HG03066 (cell line): Measurements from ENCODE around the gene IL22RA1.

Experiments
- ATAC-seq: cut with Tn5 transposase; IDR thresholded peaks from one replicate; pipeline ENCODE4 v1.9.1; 2021; ENCODE audit warnings: low read depth; ENCODE audit not compliant: unreplicated experiment

The IL22RA1 gene

DNA sequence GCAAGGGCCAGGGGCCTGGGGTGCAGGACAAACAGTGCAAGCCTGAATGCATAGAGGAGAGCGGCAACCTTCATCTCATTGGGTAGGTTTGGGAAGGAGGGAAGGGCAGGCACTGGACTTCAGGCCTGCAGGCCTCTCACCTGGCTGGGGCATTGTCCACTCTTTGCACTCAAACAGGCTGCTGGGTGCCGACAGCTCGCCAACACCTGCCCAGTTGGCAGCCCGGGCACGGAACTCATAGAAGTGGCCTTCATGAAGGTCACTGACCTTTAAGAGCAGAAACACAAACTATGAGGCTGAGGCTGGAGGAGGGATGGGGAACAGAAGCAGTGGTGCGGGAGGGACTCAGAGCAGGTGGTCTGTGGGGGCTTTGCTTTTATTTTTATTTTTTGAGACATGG, 61.8 kb downstream of the IL22RA1 start:
- ATAC-seq = no peak

DNA sequence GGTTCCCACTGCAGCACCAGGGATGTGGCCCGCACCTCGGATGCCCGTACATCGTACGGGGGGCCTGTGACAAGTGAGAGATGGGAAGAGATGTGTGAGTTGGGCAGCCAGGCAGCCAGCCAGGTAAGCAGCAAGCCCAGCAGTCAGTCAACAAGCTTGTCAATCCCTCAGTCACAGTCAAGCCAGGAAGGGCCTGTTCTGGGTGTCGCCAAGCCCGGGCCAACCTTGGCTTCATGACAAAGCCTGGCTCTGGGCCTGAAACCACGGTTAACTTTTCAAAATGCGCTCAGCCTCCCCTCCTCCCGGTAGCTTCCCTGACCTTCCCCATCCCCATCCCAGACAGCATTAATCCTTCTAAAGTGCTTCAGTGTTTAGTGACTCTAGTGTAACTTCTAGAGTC, 62.8 kb downstream of the IL22RA1 start:
- ATAC-seq = no peak

DNA sequence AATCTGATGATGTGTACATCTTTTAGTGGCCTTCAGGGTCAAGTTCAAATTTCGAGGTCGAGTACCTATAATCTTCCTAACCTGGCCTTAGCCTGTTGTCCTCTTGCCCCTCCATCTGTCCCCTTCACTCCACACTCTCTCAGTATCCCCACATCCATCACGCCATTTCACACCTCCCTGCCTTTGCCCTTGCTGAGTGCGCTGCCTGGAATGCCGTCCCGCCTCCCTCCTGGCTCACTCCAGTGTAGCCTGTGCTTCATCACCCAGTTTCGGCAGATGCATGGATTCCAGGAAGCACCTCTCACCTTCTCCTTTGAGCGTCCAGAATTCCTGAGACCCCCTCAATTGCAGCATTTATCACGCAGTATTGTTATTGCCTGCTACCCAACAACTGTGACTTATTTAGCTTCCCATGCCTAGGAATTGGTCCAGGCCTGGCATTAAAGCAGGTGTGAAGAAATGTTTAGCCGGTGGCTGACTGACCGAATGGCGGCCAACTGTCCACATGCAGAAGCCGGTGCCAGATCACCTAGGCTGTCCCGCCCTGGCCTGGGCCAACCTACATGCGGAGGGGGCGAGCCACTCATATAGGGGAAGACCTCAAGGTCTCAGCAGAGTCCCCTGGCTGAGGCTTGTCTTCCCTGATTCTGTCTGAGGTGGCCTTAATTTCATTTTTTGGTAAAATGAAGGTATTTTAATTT, 65.5 kb downstream of the IL22RA1 start:
- no peak for ATAC-seq

DNA sequence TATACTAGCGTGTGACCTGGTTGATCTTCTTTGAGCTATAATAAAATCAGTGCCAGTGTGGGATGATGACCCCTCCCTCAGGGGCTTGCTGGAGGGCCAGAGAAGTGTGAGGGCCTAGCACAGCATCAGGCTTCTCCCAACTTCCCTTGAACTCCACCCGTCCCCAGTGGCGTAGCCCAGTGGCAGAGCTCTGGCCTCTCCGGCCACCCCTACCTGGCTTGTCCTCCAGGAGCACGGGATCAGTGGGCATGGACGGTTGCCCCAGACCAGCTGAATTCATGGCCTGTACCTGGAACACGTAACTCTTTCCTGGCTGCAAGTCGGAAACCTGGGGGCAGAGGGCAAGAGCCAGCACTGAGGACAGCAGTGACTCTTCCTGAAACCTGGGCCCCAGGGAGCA, 67.0 kb downstream of the IL22RA1 start:
- ATAC-seq = no peak

DNA sequence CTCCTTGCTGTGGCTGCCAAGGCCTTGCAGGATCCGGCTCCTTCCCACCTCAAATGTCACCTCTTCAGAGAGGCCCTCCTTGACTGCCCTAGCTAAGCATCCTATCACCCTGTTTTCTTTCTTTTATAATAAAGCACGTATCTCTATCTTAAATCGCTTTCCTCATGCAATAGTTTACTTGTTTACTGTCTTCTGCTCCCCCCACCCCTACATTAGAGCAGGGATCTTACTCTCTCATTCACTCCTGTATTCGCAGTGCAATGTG, 67.4 kb downstream of the IL22RA1 start:
- no peak for ATAC-seq

DNA sequence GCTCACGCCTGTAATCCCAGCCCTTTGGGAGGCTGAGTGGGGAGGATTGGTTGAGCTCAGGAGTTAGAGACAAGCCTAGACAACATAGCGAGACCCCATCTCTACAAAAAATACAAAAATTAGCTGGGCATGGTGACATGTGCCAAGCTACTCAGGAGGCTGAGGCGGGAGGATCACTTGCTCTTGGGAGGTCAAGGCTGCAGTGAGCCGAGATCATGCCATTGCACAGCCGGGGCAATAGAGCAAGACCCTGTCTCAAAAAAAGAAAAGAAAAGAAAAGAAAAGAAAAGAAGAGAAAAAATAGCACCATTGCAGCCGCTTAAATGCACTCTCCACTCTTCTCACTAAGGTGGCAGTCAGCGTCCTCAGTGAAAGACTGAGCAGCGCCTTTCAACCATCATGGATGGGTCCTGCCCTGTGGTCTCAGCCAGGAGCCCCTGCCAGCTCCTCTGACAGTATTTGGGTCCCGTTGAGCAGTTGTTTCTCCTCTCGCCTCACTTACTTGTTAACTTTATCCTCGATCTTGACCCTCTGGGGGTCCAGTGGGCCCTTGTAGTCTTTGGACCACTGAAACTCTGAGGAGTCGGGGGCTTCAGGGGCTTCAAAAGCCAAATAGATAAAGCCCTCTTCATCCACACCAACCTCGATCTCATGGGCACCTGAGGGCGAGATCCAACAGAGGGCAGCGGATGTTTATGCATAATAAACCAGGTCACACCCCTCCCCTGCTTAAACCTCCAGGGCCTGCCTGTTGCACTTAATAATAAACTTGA, 67.9 kb downstream of the IL22RA1 start:
- ATAC-seq = no peak

DNA sequence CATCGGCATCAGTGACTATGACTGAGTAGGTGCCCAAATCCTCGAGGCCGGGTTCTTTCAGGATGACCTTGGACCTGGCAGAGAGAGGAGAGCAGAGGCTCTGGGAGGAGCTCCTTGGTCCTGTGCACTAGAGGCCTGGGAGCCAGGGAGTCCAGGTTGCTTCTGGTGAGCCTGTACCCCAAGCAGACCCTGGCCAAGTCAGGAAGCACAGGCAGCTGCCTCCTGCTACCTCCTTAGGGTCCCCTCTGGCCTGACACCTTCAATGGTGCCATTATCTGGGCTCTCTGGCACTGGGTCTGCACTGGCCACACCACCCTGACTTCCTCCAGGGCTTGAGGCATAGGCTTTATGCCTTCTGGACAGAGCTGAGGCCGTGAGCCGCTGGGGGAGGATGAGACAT, 68.7 kb downstream of the IL22RA1 start:
- ATAC-seq = no peak

DNA sequence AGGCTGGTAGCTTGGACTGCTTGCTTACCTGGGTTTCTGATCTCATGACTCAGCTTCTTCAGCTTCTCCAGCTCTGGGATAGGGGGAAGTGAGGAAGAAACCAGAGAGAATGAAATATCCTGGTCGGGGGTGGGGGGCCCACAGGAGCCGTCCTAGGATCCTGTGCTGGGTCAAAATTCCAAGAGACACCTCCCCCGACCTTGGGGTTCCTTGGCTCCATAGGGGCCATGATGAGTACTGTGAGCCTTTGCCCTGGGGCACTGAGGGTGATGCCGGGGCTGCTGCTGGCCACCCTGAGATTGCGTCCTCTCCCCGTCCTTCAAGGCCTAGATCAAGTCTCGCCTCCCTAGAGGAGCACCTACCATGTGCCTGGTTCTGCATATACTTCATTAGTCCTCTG, 71.0 kb downstream of the IL22RA1 start:
- no peak for ATAC-seq

DNA sequence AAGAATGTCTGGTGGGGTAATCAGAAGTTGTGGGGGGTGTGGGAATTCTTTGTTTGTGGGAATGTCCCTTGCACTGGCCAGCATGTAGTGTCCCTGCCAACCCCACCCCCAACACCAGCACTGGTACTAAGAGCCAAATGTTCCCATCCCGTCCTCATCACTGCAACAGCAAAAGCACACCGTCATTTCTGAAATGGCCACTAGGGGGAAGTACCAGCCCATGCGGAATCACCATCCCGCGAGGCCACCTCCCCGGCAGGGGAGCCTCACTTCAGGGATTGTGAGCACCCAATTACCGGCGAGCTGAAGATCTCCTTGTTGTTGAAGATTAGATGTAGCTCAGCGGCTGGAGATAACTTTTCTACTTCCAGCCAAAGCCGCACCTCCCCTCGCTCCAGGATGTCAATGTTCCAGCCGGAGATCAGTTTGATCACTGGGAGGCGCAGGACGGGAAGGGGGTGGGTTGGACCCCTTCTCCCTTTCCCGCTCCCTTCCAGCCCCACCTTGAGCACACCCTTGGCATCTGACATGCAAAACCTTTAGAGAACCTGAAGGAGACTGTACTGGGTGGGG, 72.0 kb downstream of the IL22RA1 start:
- ATAC-seq = no peak

DNA sequence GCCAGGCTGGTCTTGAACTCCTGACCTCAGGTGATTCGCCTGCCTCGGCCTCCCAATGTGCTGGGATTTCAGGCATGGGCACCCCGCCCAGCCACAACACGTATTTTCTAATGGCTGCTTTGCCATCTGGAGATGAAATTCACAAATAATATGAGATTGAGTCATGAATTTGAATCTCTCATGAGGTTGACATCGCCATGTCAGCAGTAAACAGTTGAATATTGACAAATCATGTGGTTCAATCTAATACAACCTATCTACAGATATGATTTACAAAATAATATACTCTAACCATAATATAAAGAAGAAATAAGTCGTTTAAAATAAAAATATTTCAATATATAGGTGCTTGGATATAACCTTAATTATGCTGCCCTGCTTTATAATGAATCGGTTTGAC, 73.1 kb downstream of the IL22RA1 start:
- no peak for ATAC-seq
